HCT116 (cell line): ENCODE results near the gene SPATA31D4. TPM values are rescaled to one million over a fixed set of nuclear protein-coding genes. Genes with fewer than 3 reads are reported as not detected.

Experiments used
- ATAC-seq: fragments of 200-7000 bp; cut with Tn5 transposase; 2 replicates; pipeline ENCODE4 v1.9.1; 2020; ENCODE audit warnings: mild to moderate bottlenecking, moderate library complexity
- BruUV-seq: library from RNA; stranded (reverse); fragments of 400-500 nt; replicated peaks from 2 replicates; lab custom pipeline; 2021; lab: Mats Ljungman, UMichigan
- CTCF ChIA-PET: fragments of 300-600 bp; sonication (Branson Sonifier 250); formaldehyde crosslinking; loops from one replicate; lab custom pipeline; 2021; ENCODE audit warnings: antibody characterized with exemption; lab: Charles Lee
- POLR2A ChIA-PET: fragments of 300-600, 350-600 bp; sonication (Branson Sonifier 250); formaldehyde crosslinking; loops from one replicate; lab custom pipeline; 2021; ENCODE audit warnings: antibody characterized with exemption; lab: Charles Lee
- RAD21 ChIA-PET, 2 experiments: fragments of 300-600 bp; sonication (Branson Sonifier 250); formaldehyde crosslinking; loops; one replicate each; lab custom pipeline; 2023; ENCODE audit warnings: low total read pairs in 2 of 2; ENCODE audit not compliant: uncharacterized antibody in 2 of 2, unreplicated experiment in 2 of 2, low non-redundant PET in 1 of 2; lab: Charles Lee
- DNase-seq: peaks from one replicate; pipeline ENCODE4 v3.0.0-alpha.2; 2010; ENCODE audit warnings: low read depth, low spot score
- H2AFZ ChIP-seq: fragments of 200-600 bp; shearing (Covaris generic), sonication (generic); 2 replicates; pipeline ENCODE4 v1.6.1; 2017; ENCODE audit warnings: low read depth, mixed run types, mixed read lengths, antibody characterized with exemption, low read length; ENCODE audit not compliant: poor library complexity, severe bottlenecking
- H3K27ac ChIP-seq: 2 replicates; pipeline ENCODE4 v1.5.1; 2012; ENCODE audit warnings: low read depth, low read length
- H3K27me3 ChIP-seq: fragments of 200-600 bp; sonication (generic); 2 replicates; pipeline ENCODE4 v1.6.1; 2016; ENCODE audit warnings: mixed run types, low read length, mixed read lengths; ENCODE audit not compliant: insufficient read depth
- H3K36me3 ChIP-seq, 2 experiments: fragments of 200-500 bp in 1 of 2; fragments of 200-600 bp in 1 of 2; sonication (Bioruptor generic) in 1 of 2; sonication (generic) in 1 of 2; 2 replicates each; pipeline versions ENCODE4 v1.5.1 to v1.6.1; 2014 to 2016; ENCODE audit warnings: low read length in 2 of 2, inconsistent platforms in 1 of 2, mixed read lengths in 1 of 2, mixed run types in 1 of 2; ENCODE audit not compliant: insufficient read depth in 2 of 2, control insufficient read depth in 1 of 2
- H3K4me1 ChIP-seq, 2 experiments: fragments of 200-600 bp in 1 of 2; sonication (generic) in 1 of 2; 2 replicates each; pipeline versions ENCODE4 v1.5.1 to v1.6.1; 2012 to 2017; ENCODE audit warnings: low read length in 2 of 2, inconsistent platforms in 1 of 2, mild to moderate bottlenecking in 1 of 2, mixed read lengths in 1 of 2, mixed run types in 1 of 2, moderate library complexity in 1 of 2; ENCODE audit not compliant: insufficient read depth in 2 of 2, control insufficient read depth in 1 of 2
- H3K4me2 ChIP-seq: fragments of 200-600 bp; sonication (generic); 2 replicates; pipeline ENCODE4 v1.6.1; 2017; ENCODE audit warnings: mixed run types, low read length, mixed read lengths
- H3K4me3 ChIP-seq, 2 experiments: fragments of 200-600 bp in 1 of 2; sonication (generic) in 1 of 2; replicated peaks in 1 of 2; 2 replicates each; pipeline ENCODE4 v1.5.1; 2011 to 2016; ENCODE audit warnings: low read length in 2 of 2, control low read depth in 1 of 2, low read depth in 1 of 2, mild to moderate bottlenecking in 1 of 2, mixed read lengths in 1 of 2, mixed run types in 1 of 2
- H3K79me2 ChIP-seq: fragments of 200-600 bp; sonication (generic); 2 replicates; pipeline ENCODE4 v1.6.1; 2017; ENCODE audit warnings: mild to moderate bottlenecking, mixed run types, low read length, moderate library complexity, mixed read lengths; ENCODE audit not compliant: insufficient read depth
- H3K9ac ChIP-seq: fragments of 200-600 bp; sonication (generic); 2 replicates; pipeline ENCODE4 v1.6.1; 2016; ENCODE audit warnings: low read length, mixed read lengths
- H3K9me2 ChIP-seq: fragments of 200-600 bp; sonication (generic), shearing (Covaris generic); 2 replicates; pipeline ENCODE4 v1.6.1; 2017; ENCODE audit warnings: mixed run types, mild to moderate bottlenecking, moderate library complexity; ENCODE audit not compliant: insufficient read depth
- H3K9me3 ChIP-seq, 2 experiments: fragments of 200-500 bp in 1 of 2; fragments of 200-600 bp in 1 of 2; sonication (Bioruptor generic) in 1 of 2; sonication (generic) in 1 of 2; 2 replicates each; pipeline ENCODE4 v1.6.1; 2014 to 2017; ENCODE audit warnings: low read length in 2 of 2, mixed read lengths in 2 of 2, inconsistent platforms in 1 of 2, low read depth in 1 of 2, mild to moderate bottlenecking in 1 of 2, mixed run types in 1 of 2, moderate library complexity in 1 of 2; ENCODE audit not compliant: control insufficient read depth in 1 of 2, insufficient read depth in 1 of 2
- H4K20me1 ChIP-seq: fragments of 200-600 bp; sonication (generic), shearing (Covaris generic); 2 replicates; pipeline ENCODE4 v1.6.1; 2017; ENCODE audit warnings: mixed run types, mild to moderate bottlenecking, moderate library complexity; ENCODE audit not compliant: insufficient read depth
- CBX3 ChIP-seq: IDR thresholded peaks from 2 replicates; pipeline ENCODE4 v1.6.1; 2012; ENCODE audit warnings: low read depth
- CEBPB ChIP-seq: IDR thresholded peaks from 2 replicates; pipeline ENCODE4 v1.6.1; 2012; ENCODE audit warnings: low read depth
- CTCF ChIP-seq, 3 experiments: fragments of 200-600 bp in 1 of 3; sonication (generic) in 1 of 3; IDR thresholded peaks in 2 of 3; conservative IDR thresholded peaks in 1 of 3; 2 replicates each; pipeline ENCODE4 v1.5.1; 2012 to 2017; ENCODE audit warnings: low read depth in 2 of 3, low read length in 2 of 3, antibody characterized with exemption in 1 of 3, borderline replicate concordance in 1 of 3, control low read depth in 1 of 3, mild to moderate bottlenecking in 1 of 3, mixed read lengths in 1 of 3, mixed run types in 1 of 3, moderate library complexity in 1 of 3; ENCODE audit not compliant: insufficient read depth in 1 of 3
- EGR1 ChIP-seq: IDR thresholded peaks from 2 replicates; pipeline ENCODE4 v1.6.1; 2012; ENCODE audit warnings: low read depth
- ELF1 ChIP-seq: IDR thresholded peaks from 2 replicates; pipeline ENCODE4 v1.6.1; 2012; ENCODE audit warnings: low read depth, borderline replicate concordance
- EZH2 ChIP-seq: fragments of 200-600 bp; sonication (generic); IDR thresholded peaks from 2 replicates; pipeline ENCODE4 v1.6.1; 2017; ENCODE audit warnings: antibody characterized with exemption, mixed run types
- FOSL1 ChIP-seq: IDR thresholded peaks from 2 replicates; pipeline ENCODE4 v1.6.1; 2012; ENCODE audit warnings: low read depth
- JUND ChIP-seq: IDR thresholded peaks from 2 replicates; pipeline ENCODE4 v1.6.1; 2012
- POLR2A ChIP-seq: IDR thresholded peaks from 2 replicates; pipeline ENCODE4 v1.7.0; 2011; ENCODE audit warnings: borderline replicate concordance; ENCODE audit not compliant: insufficient read depth, insufficient read length; ENCODE audit errors: extremely low read depth
- POLR2AphosphoS5 ChIP-seq: IDR thresholded peaks from 2 replicates; pipeline ENCODE4 v1.6.1; 2011; ENCODE audit warnings: mild to moderate bottlenecking, low read depth, low read length, moderate library complexity
- RAD21 ChIP-seq: IDR thresholded peaks from 2 replicates; pipeline ENCODE4 v1.6.1; 2012; ENCODE audit warnings: low read depth, mild to moderate bottlenecking
- SIN3A ChIP-seq: IDR thresholded peaks from 2 replicates; pipeline ENCODE4 v1.6.1; 2012; ENCODE audit warnings: low read depth
- SP1 ChIP-seq: IDR thresholded peaks from 2 replicates; pipeline ENCODE4 v1.6.1; 2012; ENCODE audit warnings: low read depth
- SRF ChIP-seq: IDR thresholded peaks from 2 replicates; pipeline ENCODE4 v1.6.1; 2012; ENCODE audit warnings: low read depth
- TCF7L2 ChIP-seq: IDR thresholded peaks from 2 replicates; pipeline ENCODE4 v1.7.0; 2011; ENCODE audit warnings: borderline replicate concordance, inconsistent platforms; ENCODE audit not compliant: insufficient read depth, insufficient read length; ENCODE audit errors: extremely low read depth
- ZBTB33 ChIP-seq: IDR thresholded peaks from 2 replicates; pipeline ENCODE4 v1.6.1; 2011; ENCODE audit warnings: mild to moderate bottlenecking, low read length, moderate library complexity; ENCODE audit not compliant: insufficient replicate concordance; ENCODE audit errors: extremely low read depth
- ZFX ChIP-seq: fragments of 450-650 bp; IDR thresholded peaks from 2 replicates; pipeline ENCODE4 v1.6.1; 2017
- ZNF274 ChIP-seq: fragments of 200-500 bp; sonication (Bioruptor generic); IDR thresholded peaks from 2 replicates; pipeline ENCODE4 v1.6.1; 2014; ENCODE audit warnings: mild to moderate bottlenecking, low read depth, low read length, inconsistent platforms
- intact Hi-C: fragments of 100-400 bp; cut with micrococcal nuclease; formaldehyde crosslinking; loops from 2 replicates; pipeline ENCODE4 v1.10.0; 2022
- total RNA-seq: library from RNA; stranded (reverse); gene quantifications from one replicate; pipeline ENCODE4 v1.2.1, GENCODE V29; 2021; ENCODE audit not compliant: unreplicated experiment
- TF ChIP-seq, protein P1 (sequence below): IDR thresholded peaks from 2 replicates; pipeline ENCODE4 v1.6.1; 2012

The SPATA31D4 gene
- total RNA-seq, 1 experiment from 2014 or later: not detected

GRCh38 chr9:81981883-81982282 lies 53.7 kb downstream of the SPATA31D4 start:
- Histone ChIP-seq H4K20me1 (no peaks in the 10 kb centered on the region), H3K9ac (no peak overlapping the region), H3K4me3 (no peak overlapping the region), H3K4me1 (no peaks in the 10 kb centered on the region), H3K36me3 (no peaks in the 10 kb centered on the region), H3K79me2 (no peaks in the 10 kb centered on the region), H2AFZ (no peak overlapping the region), H3K27me3 (no peaks in the 10 kb centered on the region), H3K27ac (no peak overlapping the region), H3K9me2 (no peaks in the 10 kb centered on the region), H3K4me2 (no peak overlapping the region), H3K9me3 (no peaks in the 10 kb centered on the region)
- ChIA-PET POLR2A (no interaction called here), CTCF (no interaction called here), RAD21 (no interaction called here)
- BruUV-seq: no TSS peak
- TF ChIP-seq ZNF274: no peak
- TF ChIP-seq POLR2A: no peak
- TF ChIP-seq CBX3: no peak
- no peak for TF ChIP-seq EGR1
- no peak for TF ChIP-seq EZH2
- TF ChIP-seq SP1: no peak
- no peak for TF ChIP-seq SRF
- TF ChIP-seq ZBTB33: no peak
- TF ChIP-seq TCF7L2: no peak
- TF ChIP-seq, protein P1, sequence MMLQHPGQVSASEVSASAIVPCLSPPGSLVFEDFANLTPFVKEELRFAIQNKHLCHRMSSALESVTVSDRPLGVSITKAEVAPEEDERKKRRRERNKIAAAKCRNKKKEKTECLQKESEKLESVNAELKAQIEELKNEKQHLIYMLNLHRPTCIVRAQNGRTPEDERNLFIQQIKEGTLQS: no peak
- TF ChIP-seq POLR2AphosphoS5: no peak
- TF ChIP-seq ZFX: no peak
- TF ChIP-seq CTCF (IDR thresholded peaks at IDR 0.05 in 2 of 3, conservative IDR thresholded peaks at IDR 0.05 in 1 of 3; ENCODE audit: borderline replicate concordance in 1 of 3, insufficient read depth in 1 of 3, low read depth in 2 of 3, low read length in 2 of 3): no peak
- no peak for TF ChIP-seq SIN3A
- TF ChIP-seq FOSL1: no peak
- TF ChIP-seq RAD21: no peak
- TF ChIP-seq ELF1: no peak
- no peak for TF ChIP-seq JUND
- no peak for TF ChIP-seq CEBPB
- ATAC-seq (no peak), DNase-seq (no peak)
- intact Hi-C loops: no loop called here
